H9 (cell line): Measurements from ENCODE around the gene FADD. TPM values are rescaled to one million over a fixed set of nuclear protein-coding genes. Genes with fewer than 3 reads are reported as not detected.

Experiments
- DNase-seq: peaks from one replicate; pipeline ENCODE4 v3.0.0-alpha.2; 2017
- H2AFZ ChIP-seq: one replicate; pipeline ENCODE4 v1.6.1; 2013; ENCODE audit warnings: mild to moderate bottlenecking, low read length, control low read depth, moderate library complexity
- H2AK5ac ChIP-seq: 2 replicates; pipeline ENCODE4 v1.6.1; 2013; ENCODE audit warnings: low read length, control low read depth, mixed read lengths; ENCODE audit not compliant: insufficient read length
- H2BK120ac ChIP-seq: one replicate; pipeline ENCODE4 v1.6.1; 2013; ENCODE audit warnings: low read depth, mild to moderate bottlenecking, low read length, control low read depth, inconsistent platforms; ENCODE audit not compliant: poor library complexity, severe bottlenecking
- H2BK12ac ChIP-seq: 2 replicates; pipeline ENCODE4 v1.6.1; 2013; ENCODE audit warnings: low read length, control low read depth, mixed read lengths, low read depth; ENCODE audit not compliant: insufficient read length
- H2BK15ac ChIP-seq: 2 replicates; pipeline ENCODE4 v1.6.1; 2013; ENCODE audit warnings: low read depth, low read length, control low read depth
- H2BK20ac ChIP-seq: one replicate; pipeline ENCODE4 v1.6.1; 2013; ENCODE audit warnings: low read depth, mild to moderate bottlenecking, low read length, control low read depth, inconsistent platforms; ENCODE audit not compliant: poor library complexity, severe bottlenecking
- H2BK5ac ChIP-seq: 2 replicates; pipeline ENCODE4 v1.6.1; 2013; ENCODE audit warnings: low read length, control low read depth, mixed read lengths; ENCODE audit not compliant: insufficient read length
- H3K14ac ChIP-seq: 2 replicates; pipeline ENCODE4 v1.6.1; 2013; ENCODE audit warnings: low read length, control low read depth; ENCODE audit not compliant: insufficient read depth
- H3K18ac ChIP-seq: 2 replicates; pipeline ENCODE4 v1.6.1; 2013; ENCODE audit warnings: low read depth, mild to moderate bottlenecking, mixed read lengths, low read length, control low read depth; ENCODE audit not compliant: insufficient read length
- H3K23ac ChIP-seq: 2 replicates; pipeline ENCODE4 v1.6.1; 2013; ENCODE audit warnings: low read length, control low read depth, mixed read lengths, low read depth; ENCODE audit not compliant: insufficient read length
- H3K23me2 ChIP-seq: 2 replicates; pipeline ENCODE4 v1.6.1; 2013; ENCODE audit warnings: low read depth, mild to moderate bottlenecking, mixed read lengths, low read length, control low read depth; ENCODE audit not compliant: insufficient read length, poor library complexity, severe bottlenecking
- H3K27ac ChIP-seq: 2 replicates; pipeline ENCODE4 v1.5.1; 2013; ENCODE audit warnings: low read length, control low read depth, mixed read lengths, low read depth; ENCODE audit not compliant: insufficient read length
- H3K27me3 ChIP-seq: 2 replicates; pipeline ENCODE4 v1.6.1; 2013; ENCODE audit warnings: low read length, control low read depth, inconsistent platforms; ENCODE audit not compliant: insufficient read depth
- H3K4ac ChIP-seq: 2 replicates; pipeline ENCODE4 v1.6.1; 2013; ENCODE audit warnings: low read depth, mild to moderate bottlenecking, control low read depth, inconsistent platforms, low read length, moderate library complexity
- H3K4me1 ChIP-seq: 2 replicates; pipeline ENCODE4 v1.6.1; 2013; ENCODE audit warnings: low read length, control low read depth, inconsistent platforms; ENCODE audit not compliant: insufficient read depth
- H3K4me2 ChIP-seq: 2 replicates; pipeline ENCODE4 v1.6.1; 2013; ENCODE audit warnings: low read length, control low read depth, mixed read lengths; ENCODE audit not compliant: insufficient read length, insufficient read depth
- H3K56ac ChIP-seq: 2 replicates; pipeline ENCODE4 v1.6.1; 2013; ENCODE audit warnings: low read depth, mild to moderate bottlenecking, mixed read lengths, low read length, control low read depth; ENCODE audit not compliant: insufficient read length
- H3K79me1 ChIP-seq: 2 replicates; pipeline ENCODE4 v1.6.1; 2013; ENCODE audit warnings: low read depth, mild to moderate bottlenecking, moderate library complexity, low read length, control low read depth, inconsistent platforms; ENCODE audit not compliant: insufficient read depth, poor library complexity, severe bottlenecking
- H3K79me2 ChIP-seq: 2 replicates; pipeline ENCODE4 v1.6.1; 2013; ENCODE audit warnings: low read length, control low read depth, inconsistent platforms; ENCODE audit not compliant: insufficient read depth
- H3K9ac ChIP-seq: 2 replicates; pipeline ENCODE4 v1.6.1; 2013; ENCODE audit warnings: low read length, control low read depth, mixed read lengths; ENCODE audit not compliant: insufficient read length; ENCODE audit errors: extremely low read depth
- H3K9me3 ChIP-seq: one replicate; pipeline ENCODE4 v1.6.1; 2013; ENCODE audit warnings: low read depth, low read length, inconsistent platforms; ENCODE audit not compliant: control insufficient read depth
- H3T11ph ChIP-seq: one replicate; pipeline ENCODE4 v1.6.1; 2013; ENCODE audit warnings: mild to moderate bottlenecking, low read length, control low read depth, inconsistent platforms
- H4K20me1 ChIP-seq: one replicate; pipeline ENCODE4 v1.6.1; 2013; ENCODE audit not compliant: control insufficient read depth, insufficient read length, insufficient read depth
- H4K5ac ChIP-seq: 2 replicates; pipeline ENCODE4 v1.6.1; 2013; ENCODE audit warnings: low read depth, mild to moderate bottlenecking, mixed read lengths, low read length, control low read depth; ENCODE audit not compliant: insufficient read length
- H4K8ac ChIP-seq: replicated peaks from 2 replicates; pipeline ENCODE4 v1.6.1; 2013; ENCODE audit warnings: low read length, control low read depth, mixed read lengths, low read depth; ENCODE audit not compliant: insufficient read length
- H4K91ac ChIP-seq: 2 replicates; pipeline ENCODE4 v1.6.1; 2013; ENCODE audit warnings: low read depth, mild to moderate bottlenecking, moderate library complexity, mixed read lengths, low read length, control low read depth; ENCODE audit not compliant: insufficient read length
- H3K27ac Mint-ChIP-seq, 3 experiments: 2 replicates in 2 of 3; 3 replicates in 1 of 3; pipeline ENCODE4 v1.8.0; 2020 to 2021; ENCODE audit warnings: mixed read lengths in 3 of 3, mild to moderate bottlenecking in 1 of 3, moderate library complexity in 1 of 3
- H3K27me3 Mint-ChIP-seq: 2 replicates; pipeline ENCODE4 v1.8.0; 2021; ENCODE audit warnings: low read depth, mild to moderate bottlenecking, moderate library complexity, mixed read lengths
- H3K36me3 Mint-ChIP-seq, 3 experiments: 2 replicates in 2 of 3; 3 replicates in 1 of 3; pipeline ENCODE4 v1.8.0; 2020 to 2021; ENCODE audit warnings: low read depth in 3 of 3, mixed read lengths in 3 of 3; ENCODE audit not compliant: insufficient read depth in 1 of 3
- H3K4me1 Mint-ChIP-seq, 2 experiments: 2 replicates each; pipeline ENCODE4 v1.8.0; 2020; ENCODE audit warnings: mixed read lengths in 2 of 2
- H3K4me3 Mint-ChIP-seq, 2 experiments: 2 replicates in 1 of 2; 3 replicates in 1 of 2; pipeline ENCODE4 v1.8.0; 2020 to 2021; ENCODE audit warnings: mild to moderate bottlenecking in 2 of 2, mixed read lengths in 2 of 2, moderate library complexity in 1 of 2
- H3K9me3 Mint-ChIP-seq, 2 experiments: 2 replicates in 1 of 2; 3 replicates in 1 of 2; pipeline ENCODE4 v1.8.0; 2020; ENCODE audit warnings: mild to moderate bottlenecking in 2 of 2, mixed read lengths in 2 of 2, moderate library complexity in 1 of 2
- CTCF ChIP-seq: fragments of 200-600 bp; sonication (generic); conservative IDR thresholded peaks from 3 replicates; pipeline ENCODE4 v1.8.0; 2021; ENCODE audit warnings: antibody characterized with exemption, mild to moderate bottlenecking
- WGBS: extraction: QIAGEN DNeasy Blood & Tissue Kit; methylation state at CpG from one replicate; pipeline ENCODE4 v1.1.7; 2013; ENCODE audit warnings: missing lambda C conversion rate, low lambda C conversion rate, mixed read lengths; ENCODE audit not compliant: insufficient read length; ENCODE audit errors: extremely low coverage; 5-methylcytosine and 5-hydroxymethylcytosine counted together
- total RNA-seq: library from RNA; stranded (reverse); gene quantifications from 2 replicates; pipeline ENCODE4 v1.2.1, GENCODE V29; 2021

FADD gene
- total RNA-seq, 1 experiment from 2014 or later: 51.1 TPM

GRCh38 chr11:70210051-70210501 is 7.0 kb downstream of the FADD start:
- no peak overlapping the region for H3K56ac ChIP-seq
- no peak for DNase-seq
- H3K18ac ChIP-seq: no peak overlapping the region
- H2BK12ac ChIP-seq: no peak overlapping the region
- H3K9me3 ChIP-seq: no peaks in the 10 kb centered on the region
- H2BK20ac ChIP-seq: no peak overlapping the region
- peaks cover 29 to 42% of the 10 kb centered on the region in 2 experiments for H3K4me1 Mint-ChIP-seq
- no peak overlapping the region for H3K4ac ChIP-seq
- H4K20me1 ChIP-seq: peaks cover under 1% of the 10 kb centered on the region
- H3K4me3 Mint-ChIP-seq: no peak overlapping the region
- no peak overlapping the region for H2AK5ac ChIP-seq
- no peaks in the 10 kb centered on the region for H3K9me3 Mint-ChIP-seq
- no peak overlapping the region for H4K91ac ChIP-seq
- H3K4me1 ChIP-seq: peaks cover 3% of the 10 kb centered on the region; the same call in 1 of the 2 replicates
- peaks cover 5% of the 10 kb centered on the region for H3K79me1 ChIP-seq
- no peaks in the 10 kb centered on the region for H3K27me3 ChIP-seq
- no peak overlapping the region for H3K23ac ChIP-seq
- no peak overlapping the region for H3K27ac ChIP-seq
- H4K5ac ChIP-seq: no peak overlapping the region
- H2AFZ ChIP-seq: no peak overlapping the region
- peaks cover 6% of the 10 kb centered on the region for H3K79me2 ChIP-seq
- no peak overlapping the region for H2BK15ac ChIP-seq
- no peaks in the 10 kb centered on the region for H3K23me2 ChIP-seq
- H3T11ph ChIP-seq: no peak overlapping the region
- H3K4me2 ChIP-seq: no peak overlapping the region
- no peaks in the 10 kb centered on the region for H3K27me3 Mint-ChIP-seq
- H3K9ac ChIP-seq: no peak overlapping the region
- H3K27ac Mint-ChIP-seq: peak overlapping the region; percentile 14 to 91 (median 83); a peak in 4 of 7 replicates
- no peak for TF ChIP-seq CTCF
- no peak overlapping the region for H2BK5ac ChIP-seq
- no peak overlapping the region for H3K14ac ChIP-seq
- no CpG with 5 or more reads among the region's 8 CpGs for WGBS
- peaks cover 20 to 45% (median 39%) of the 10 kb centered on the region in 3 experiments for H3K36me3 Mint-ChIP-seq
- no peak overlapping the region for H2BK120ac ChIP-seq
- H4K8ac ChIP-seq: no peak overlapping the region
